CD4-positive, alpha-beta T cell treated with Interleukin-1 beta for 1 hour (primary cell): ENCODE measurements around the gene UGT1A7.

Experiments used
- DNase-seq, 2 donors: peaks; one replicate each; pipeline ENCODE4 v3.0.0-alpha.2; 2020 to 2022

UGT1A7 gene

DNA sequence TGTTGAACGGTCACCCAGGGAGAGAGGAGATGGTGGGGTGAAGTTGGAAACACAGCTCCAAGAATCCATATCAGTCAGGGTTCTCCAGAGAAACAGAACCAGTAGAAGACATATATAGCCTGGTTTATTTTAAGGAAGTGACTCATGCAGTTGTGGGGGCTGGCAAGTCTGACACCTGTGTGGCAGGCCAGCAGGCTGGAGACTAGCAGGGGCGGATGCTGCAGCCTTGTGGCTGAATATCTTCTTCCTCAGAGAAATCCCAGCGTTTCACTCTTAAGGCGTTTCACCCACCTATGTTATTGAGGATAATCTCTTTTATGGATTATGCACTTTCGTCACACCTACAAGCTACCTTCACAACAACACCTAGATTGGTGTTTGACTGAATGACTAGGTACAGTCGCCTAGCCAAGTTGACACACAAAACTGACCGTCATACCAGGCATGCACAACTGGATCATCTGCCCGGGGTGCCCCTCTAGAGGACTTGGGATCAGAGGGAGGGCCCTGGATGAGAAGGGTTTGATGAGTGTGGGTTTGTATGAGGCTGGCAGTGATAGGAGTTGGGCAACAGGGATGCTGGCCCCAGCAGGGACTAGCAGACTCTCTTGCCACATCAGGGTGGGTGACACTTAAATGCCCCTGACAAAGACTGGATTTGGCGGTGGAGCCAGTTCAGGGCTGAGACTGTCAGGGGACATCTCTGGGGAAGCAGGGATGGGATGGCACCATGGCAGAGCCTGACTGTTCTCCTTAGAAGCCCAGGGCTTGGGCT lies 119.8 kb downstream of the UGT1A7 start:
- no peak for DNase-seq

DNA sequence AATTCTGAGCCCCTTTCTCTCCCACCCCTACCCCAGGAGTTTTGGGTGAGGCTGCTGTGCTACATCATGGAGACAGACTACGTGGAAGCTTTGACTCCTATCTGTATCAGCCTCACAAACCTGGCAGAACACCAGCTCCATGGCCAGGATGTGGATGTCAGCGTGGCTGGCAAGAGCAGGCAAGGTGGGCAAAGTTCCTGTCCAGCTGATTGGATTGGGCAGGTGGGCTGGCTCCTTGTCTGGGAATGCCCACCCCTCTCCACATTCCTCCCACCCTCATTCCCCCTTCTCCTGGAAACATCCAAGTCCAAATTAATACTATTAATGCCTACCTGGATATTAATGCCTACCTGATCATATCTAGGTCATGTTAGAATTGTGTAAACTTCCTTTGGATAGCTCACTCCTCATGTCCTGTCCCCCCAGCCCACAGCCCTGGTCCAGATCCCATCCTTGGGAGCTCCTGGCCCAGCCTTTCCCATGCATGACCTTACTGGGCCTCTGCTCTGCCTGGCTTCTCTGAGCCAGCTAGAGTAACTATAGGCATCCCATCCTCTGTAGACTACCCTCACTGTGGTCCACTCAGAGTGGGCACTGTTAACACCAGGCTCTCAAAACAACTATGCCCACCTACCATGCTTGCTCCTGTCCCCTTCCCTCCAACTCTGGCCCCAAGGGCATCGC lies 120.6 kb downstream of the UGT1A7 start:
- DNase-seq: no peak

DNA sequence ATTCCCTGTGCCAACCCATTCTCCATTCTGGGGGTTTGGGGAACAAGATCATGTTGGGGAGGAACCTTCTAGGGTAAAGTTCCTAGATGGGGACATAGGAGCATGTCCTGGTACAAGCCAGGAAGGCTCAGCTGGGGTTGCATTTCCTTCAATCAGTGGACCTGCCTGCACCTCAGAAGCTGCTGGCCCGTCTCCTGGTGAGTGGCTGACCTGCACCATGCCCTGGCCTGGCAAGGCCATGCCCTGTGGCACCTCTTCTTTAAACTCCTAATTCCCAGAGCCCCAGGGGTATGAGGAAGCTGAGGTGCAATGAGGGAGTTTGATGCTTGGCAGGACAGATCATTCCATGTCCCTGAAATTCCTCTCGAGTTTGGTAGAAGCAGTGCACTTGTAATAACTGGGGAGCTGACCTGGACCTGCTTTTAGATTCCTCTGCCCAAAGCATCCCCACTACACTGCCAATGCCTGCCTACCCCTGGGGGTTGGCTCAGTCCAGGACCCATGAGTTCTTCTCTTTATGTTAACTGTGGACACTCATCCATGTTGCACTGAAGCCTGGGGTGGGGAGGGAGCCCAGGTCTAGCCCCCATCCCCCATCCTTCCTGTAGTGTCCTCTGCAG lies 121.7 kb downstream of the UGT1A7 start:
- no peak for DNase-seq

DNA sequence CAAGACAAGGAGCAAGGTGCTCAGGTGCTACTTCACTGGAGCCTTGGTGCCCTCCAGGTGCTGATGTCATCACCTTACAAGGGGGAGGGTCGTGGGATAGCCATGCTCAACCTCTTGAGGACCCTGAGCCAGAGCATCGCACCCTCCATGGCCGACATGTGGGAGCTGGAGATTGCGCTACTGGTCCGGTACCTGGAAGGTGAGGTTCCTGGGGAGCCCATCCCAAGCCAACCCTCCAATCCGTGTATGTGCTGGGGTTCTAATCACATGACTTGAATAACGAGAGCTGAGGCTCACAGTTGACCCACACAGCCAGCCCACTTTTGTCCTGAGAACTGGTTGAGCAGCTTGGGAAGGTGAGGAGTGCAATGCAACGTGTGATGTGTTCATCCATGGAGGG lies 122.3 kb downstream of the UGT1A7 start:
- no peak for DNase-seq

DNA sequence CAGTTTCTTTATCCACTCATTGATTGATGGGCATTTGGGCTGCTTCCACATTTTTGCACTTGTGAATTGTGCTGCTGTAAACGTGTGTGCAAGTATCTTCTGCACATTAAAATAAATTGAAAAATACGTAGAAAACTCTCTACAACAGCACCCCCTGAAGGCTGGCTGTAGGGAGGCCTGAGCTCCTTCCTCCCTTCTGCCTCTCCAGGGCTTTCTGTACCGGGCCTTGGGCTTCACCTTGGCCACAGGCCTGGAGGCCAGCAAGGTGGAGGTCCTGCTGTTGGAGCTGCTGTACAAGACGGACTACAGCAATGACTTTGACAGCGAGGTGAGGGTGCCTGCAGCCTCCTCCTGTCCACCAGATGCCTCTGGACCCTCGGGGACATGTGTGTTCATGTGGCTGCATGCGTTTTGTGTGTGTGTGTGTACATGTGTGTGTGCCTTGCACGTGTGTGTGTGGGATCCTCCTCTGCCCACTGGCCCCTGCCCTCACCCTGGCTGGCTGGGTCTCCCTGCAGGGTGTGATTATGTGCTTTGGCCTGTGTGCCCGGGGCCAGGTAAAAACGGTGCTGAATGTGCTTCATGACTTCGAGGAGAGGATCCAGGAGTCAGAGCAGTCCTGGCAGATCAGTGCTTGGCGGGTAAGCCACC lies 125.6 kb downstream of the UGT1A7 start:
- DNase-seq: no peak

DNA sequence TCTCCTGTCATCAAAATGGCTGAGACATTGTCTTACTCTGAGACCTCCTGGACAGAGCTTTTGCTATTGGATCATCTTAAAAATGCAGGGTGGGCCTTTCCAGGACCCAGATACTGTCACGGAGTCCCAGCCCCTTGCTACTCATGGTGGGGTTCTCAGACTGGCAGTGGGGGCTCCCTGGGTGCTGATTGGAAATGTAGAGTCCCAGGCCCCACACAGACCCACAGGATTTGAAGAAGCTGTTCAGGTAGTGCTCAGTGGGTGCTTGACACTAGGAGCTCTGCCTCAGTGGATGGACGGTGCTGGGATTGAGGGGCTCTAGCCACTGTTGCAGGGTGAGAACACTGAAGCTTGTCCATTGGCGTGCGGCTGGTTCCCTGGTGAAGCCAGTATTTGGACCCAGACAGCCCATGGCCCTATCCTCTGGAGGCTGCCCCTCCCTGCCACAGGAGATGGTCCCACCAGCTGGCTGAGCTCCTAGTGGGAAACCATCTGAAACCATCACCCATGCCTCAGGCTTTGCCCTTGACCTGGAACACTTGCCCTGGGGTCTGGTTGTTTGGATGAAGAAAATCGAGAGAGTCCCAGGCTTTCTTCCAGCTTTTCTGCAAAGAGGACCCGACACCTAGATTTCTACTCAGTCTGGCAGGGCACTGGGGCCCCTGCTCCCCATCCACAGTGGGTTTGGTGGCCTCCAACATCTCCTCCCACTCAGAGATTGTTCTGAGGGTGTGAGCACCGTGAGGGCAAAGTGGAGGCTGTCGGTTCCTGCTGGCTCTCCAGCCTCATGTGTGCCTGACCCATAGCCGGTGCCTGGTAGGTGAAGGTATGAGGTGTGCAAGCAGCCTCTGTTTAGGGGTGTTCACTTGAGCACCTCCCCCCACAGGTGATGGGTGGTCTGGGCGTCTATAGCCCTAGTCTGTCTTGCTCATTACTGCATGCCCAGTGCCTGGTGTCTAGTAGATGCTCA lies 126.5 kb downstream of the UGT1A7 start:
- no peak for DNase-seq

DNA sequence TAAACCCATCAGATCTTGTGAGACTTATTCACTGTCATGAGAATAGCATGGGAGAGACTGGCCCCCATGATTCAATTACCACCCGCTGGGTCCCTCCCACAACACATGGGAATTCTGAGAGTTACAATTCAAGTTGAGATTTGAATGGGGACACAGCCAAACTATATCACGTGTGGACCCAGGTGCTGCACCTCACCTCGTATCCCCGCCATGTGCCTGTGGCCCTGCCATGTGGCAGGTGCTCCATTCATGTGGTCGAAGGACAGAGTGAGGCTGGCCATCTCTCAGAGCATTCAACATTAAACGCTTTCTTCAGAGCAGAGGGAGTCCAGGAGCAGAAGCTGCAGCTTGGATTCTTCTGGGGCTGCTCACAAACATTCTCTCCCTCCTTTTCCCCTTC lies 128.7 kb downstream of the UGT1A7 start:
- DNase-seq: no peak

DNA sequence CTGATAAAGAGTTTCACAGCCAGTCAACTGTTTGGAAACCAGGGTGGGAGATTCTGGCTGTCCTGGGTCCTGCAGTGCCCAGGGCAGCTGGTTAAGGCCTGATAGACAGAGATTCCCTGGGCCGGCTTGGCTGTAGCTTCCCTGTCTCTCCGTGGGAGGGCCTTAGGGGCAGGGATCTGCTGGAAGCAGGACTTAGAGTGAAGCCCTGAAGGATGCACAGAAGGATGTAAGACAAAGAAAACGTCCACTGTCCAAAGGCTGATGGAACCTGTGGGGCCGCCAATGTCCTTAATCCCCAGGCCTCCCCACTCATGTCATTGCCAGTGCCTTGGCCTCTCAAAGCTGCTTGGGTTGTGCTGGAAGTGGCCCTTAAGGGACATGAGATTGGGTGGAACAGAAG lies 129.4 kb downstream of the UGT1A7 start:
- DNase-seq: no peak

DNA sequence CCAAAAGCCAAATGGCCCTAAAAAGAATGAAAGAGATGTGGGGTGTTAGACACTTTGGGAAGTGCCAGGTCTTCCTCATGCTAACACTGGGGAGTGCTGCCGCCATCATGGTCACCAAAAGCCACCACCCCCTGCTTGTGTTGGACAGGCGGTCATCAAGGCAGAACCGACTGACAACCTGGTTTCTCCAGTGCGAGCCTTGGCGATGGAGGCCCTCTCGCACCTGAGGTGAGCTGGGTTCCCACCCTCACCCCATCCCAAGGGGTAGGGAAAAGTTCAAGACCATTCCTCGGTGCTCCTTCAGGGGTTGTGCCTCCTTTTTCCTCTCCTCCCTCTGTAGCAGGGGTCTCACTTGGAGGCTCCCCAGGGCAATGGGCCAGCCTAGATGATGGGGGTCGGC lies 130.0 kb downstream of the UGT1A7 start:
- DNase-seq: no peak

DNA sequence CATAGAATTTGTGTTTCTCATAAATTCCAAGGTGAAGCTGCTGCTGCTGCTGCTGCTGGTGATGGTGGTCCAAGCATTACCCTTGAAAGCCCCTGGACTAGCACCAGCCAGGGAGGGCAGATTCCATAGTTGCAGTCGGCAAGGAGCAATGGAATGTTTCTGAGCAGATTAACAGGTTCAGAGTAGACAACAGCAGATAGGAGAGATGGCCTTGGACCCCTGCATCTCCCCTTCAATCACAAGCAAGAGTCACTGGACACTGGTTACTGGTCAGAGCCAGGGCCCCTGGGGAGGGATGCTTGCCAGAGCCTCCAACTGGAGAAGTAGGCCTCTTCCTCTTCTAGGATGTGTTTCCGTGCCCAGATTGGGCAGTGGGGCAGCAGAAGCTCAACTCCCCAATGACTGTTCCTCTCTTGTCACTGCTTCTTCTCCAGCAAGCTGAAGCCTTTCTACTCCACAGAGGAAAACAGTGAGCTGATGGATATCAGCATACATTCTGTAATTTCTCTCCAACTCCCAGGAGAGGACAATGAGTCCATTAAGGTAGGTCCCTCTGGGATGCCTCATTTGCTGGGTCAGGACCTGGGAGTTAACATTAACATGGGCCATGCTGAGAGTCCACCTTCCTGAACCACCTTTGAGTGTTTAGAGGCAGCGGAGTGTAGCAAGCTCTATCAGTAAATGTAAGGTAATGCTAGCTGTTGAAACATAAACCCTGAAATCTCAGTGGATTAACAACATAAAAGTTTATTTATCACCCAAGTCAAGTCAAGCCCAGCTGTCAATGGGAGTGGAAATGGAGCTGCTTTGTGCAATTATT lies 131.7 kb downstream of the UGT1A7 start:
- no peak for DNase-seq

DNA sequence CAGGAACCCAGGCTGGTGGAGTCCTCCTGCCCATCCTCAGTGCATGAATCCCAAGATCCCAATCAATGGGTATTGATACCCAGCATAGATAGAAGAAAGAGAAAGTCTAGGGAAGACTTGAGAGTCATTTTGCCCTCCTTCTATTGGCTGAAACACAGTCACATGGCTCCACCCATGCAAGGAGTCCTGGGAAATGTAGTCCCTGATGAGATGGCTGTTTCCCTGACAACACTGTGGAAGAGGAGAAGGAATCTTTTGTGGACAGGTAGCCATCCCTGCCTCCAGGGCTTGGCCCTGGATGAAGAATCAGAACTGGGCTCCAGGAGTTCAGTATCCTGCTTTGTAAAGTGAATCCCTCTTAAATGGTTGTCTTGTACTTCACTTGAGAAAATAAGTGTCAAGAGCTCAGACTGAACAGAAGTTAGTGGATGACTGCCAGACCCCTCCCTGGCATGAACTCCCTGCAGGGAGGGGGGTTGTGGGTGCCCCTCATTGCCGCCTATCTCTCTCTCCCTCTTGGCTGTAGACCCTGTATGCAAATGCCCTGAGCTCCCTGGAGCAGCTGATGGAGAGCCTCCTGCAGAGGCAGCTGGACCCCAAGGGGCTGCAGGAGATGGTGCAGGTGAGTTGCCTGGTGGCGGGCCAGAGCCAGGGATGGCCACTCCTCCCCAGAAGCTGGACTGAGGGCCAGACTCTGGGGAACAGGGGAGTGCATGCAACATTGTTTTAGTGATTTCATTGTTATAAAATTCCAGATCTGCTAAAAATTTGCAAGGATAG lies 132.5 kb downstream of the UGT1A7 start:
- no peak for DNase-seq

DNA sequence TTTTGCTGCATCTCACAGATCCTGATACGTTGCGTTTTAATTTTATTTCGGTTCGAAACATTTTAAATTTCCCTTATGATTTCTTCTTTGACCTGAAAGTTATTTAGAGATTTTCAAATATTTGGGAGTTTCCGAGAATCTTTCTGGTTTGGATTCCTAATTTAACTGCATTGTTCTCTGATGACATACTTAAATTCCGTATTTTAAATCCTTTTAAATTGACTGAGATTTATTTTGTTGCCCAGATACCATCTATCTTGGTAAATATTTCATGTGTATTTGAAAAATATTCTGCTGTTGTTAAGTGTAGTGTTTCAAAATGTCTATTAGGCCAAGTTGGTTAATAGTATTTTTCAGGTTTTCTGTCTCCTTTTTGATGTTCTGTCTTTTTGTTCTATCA lies 134.2 kb downstream of the UGT1A7 start:
- DNase-seq: no peak

DNA sequence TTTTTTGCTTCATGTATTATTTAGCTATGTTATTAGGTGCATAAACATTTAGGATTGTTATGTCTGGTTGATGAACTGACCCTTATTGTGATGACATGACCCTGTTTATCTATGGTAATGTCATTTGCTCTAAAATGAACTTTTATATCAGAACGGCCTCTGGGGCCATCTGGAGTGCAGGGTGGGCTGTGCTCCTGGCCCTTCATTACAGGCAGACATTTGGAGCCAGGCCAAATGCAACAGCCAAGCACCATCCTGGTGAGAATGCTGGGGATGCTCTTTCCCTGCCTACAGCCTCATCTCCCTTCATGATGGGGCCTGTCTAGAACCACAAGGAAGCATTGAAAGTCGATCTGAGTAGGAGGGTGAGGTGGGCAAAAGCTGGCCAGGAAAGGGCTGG lies 134.6 kb downstream of the UGT1A7 start:
- DNase-seq: no peak

DNA sequence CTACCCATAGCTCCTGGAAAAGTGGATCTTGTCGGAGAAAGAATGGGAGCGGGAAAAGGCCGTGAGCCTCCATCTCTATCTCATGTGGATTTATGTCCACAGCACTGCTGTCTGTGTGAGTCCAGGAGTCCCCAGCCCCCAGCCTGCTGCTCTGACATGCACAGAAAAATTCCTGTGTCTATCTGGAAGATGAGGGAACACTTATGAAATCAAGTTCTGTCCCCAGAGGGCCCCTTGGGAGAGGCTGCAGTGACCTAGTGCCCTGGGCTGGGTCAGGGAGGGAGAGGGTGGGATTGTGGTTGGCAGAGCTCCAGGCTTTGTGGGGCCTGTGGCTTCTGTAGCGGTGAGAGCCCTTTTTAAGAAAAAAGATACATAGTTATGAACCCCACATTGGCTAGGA lies 135.1 kb downstream of the UGT1A7 start:
- no peak for DNase-seq

DNA sequence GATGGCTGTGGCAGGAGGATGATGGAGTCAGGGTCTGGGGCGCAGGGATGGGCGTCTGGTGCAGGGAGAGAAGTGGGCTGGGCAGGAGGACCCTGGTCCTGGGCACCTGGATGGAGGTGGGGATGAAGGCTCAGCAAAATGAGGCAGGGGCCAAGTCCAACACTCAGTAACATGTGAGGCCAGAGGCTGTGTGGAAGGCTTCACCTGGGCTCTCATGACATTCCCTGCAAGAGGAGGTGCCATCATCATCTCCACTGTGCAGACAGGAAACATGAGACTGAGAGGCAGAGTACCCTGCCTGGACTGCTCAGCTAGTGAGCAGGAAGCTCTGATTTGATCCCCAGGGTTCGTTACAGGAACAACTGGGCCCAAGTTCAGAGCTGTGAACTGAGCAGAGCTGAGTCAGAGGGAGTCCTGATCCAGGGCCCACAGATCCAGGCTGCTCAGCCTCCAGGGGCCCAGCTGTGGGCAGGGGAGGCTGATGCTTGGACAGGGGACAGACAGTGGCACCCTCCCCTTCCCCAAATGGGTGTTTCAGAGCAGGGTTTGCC lies 135.7 kb downstream of the UGT1A7 start:
- DNase-seq: no peak

DNA sequence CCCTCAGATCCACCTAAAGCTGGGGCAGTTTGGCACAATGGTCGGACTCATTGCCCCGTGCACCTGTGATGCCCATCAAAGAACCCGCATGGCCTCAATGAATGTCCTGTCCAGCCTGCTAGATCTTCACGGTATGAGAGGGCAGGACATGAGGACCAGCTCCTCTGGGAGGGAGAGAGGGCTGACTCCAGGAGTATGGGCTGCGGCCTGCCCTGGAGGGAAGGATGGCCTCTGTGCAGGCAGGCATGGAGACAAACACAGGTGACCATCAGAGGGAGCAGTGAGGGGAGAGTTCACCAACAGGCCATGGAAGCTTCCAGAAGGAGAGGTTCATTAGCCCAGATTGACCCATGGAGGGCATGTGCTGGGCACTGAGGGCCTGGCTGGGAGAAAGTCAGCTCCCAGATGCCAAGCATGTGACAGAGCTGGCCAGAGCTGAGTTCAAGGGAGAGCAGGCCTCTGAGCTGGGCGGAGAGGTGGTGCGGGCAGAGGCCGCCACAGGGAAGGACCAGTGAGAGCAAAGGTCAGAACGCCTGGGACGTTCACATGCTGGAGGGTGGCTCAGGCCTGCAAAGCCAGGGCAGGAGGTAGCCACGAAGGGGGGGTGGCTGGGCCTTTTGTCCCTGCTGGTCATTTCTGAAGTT lies 136.4 kb downstream of the UGT1A7 start:
- no peak for DNase-seq

DNA sequence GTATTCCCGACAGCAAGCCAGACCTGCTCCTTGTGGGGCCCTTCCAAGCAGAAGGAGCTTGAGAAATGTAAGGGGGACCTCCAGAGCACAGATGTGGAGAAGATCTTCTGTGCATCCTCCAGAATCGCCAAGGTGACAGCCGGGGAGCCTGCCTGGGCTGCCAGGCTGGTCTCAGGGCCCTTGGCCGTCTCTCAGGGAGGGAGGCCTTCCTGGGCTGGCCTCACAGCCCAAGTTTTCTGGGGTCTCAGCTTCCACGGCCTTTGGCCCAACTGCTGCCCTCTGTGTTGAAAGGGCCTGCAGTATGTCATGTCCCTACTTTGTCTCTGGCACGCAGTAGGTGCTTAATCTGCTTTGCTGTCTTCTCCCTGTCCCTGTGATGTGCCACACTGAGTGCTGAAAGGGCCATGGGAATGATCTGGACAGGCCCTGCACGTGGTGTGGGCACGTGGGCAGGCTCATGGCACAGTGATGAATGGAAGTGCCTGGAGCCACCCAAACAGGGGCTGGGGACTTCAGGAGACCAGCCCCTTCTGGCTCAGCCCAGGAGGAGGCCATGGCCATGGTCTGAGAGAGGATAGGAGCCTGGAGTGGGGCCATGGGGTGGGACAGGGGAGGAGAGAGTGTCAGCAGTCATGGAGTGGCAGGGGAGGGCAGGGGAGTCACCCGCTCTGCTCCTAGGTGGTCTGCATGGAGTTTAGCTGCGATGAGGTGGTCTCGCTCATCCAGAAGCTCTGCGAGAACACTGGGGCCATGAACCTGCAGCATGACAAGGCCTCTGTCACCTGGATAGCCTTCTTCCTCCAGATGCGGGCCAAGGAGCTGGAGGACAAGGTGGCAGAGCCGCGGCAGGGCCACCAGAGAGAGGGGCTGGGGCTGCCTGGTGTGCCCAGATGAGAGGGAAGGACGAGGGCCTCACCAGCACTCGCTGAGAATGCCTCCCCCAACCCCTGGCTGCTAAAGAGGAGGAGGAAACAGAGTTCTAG lies 137.2 kb downstream of the UGT1A7 start:
- DNase-seq: no peak
